Renal pelvis (tissue), 3 donors: ENCODE results near the gene SERPINB4. TPM values are rescaled to one million over a fixed set of nuclear protein-coding genes. Genes with fewer than 3 reads are reported as not detected.

Experiments used
- polyA plus RNA-seq, 3 donors: library from polyadenylated mRNA; unstranded; fragments of 120-200 nt; gene quantifications; one replicate each; pipeline ENCODE4 v1.2.1, GENCODE V29; 2013; ENCODE audit not compliant: insufficient read length in 3 of 3

SERPINB4 gene
- polyA plus RNA-seq, 3 donors: 0.19 TPM; not detected in 2

Other genes with a start within 250 kb of the SERPINB4 start
- 10 to 100 TPM; 48.0 to 68.8 (median 57.7) TPM for gene VPS4B, start 221.8 kb downstream of the SERPINB4 start, polyA plus RNA-seq
- gene SERPINB5, start 167.3 kb downstream of the SERPINB4 start, polyA plus RNA-seq: not detected
- gene SERPINB12, start 101.9 kb downstream of the SERPINB4 start, polyA plus RNA-seq: not detected
- gene SERPINB13, start 56.9 kb downstream of the SERPINB4 start, polyA plus RNA-seq: not detected
- under 1 TPM in 1 of 3 donors, not detected in 2; 0.13 TPM for gene SERPINB3, start 17.6 kb upstream of the SERPINB4 start, polyA plus RNA-seq
- gene SERPINB11, start 58.7 kb upstream of the SERPINB4 start, polyA plus RNA-seq: not detected
- under 1 TPM; 0.43 to 0.68 (median 0.61) TPM for gene SERPINB7, start 131.2 kb upstream of the SERPINB4 start, polyA plus RNA-seq
- gene SERPINB2, start 243.4 kb upstream of the SERPINB4 start, polyA plus RNA-seq: under 1 TPM in 1 of 3 donors, not detected in 2; 0.14 TPM